GM19025 (cell line): ENCODE data around the gene SLC45A1.

Experiments
- ATAC-seq: cut with Tn5 transposase; IDR thresholded peaks from one replicate; pipeline ENCODE4 v1.9.1; 2021; ENCODE audit warnings: mild to moderate bottlenecking, low read depth, moderate library complexity; ENCODE audit not compliant: unreplicated experiment

SLC45A1 gene

DNA sequence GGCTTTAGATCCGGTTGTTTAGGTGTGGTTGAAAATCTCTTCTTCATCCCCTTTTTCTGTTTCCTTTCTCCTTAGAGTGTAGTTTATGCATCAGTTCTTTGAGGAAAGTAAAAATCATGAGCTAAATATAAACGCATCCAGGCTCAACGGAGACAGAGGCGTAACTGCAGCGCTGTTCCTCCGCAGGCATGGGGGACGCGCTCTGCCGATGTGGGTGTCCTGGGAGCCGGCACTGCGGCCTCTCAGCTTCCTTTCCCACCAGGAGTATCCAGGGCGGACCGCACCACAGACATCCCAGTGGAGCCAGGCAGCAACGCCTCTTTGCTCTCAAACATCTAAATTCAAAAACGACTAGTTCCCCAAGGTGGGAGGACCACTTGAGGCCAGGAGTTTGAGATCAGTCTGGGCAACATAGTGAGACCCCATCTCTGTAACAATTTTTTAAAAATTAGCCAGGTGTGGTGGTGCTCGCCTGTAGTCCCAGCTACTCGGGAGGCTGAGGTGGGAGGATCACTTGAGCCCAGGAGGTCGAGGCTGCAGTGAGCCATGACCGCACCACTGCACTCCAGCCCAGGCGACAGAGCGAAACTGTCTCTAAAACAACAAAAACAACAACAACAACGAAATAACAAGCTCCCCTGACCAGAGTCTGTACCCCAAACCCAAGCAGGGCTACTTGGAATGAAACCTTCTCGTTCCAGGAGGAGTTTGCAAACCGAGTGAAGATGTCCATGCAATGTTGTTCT, 16.4 kb downstream of the SLC45A1 start:
- no peak for ATAC-seq

DNA sequence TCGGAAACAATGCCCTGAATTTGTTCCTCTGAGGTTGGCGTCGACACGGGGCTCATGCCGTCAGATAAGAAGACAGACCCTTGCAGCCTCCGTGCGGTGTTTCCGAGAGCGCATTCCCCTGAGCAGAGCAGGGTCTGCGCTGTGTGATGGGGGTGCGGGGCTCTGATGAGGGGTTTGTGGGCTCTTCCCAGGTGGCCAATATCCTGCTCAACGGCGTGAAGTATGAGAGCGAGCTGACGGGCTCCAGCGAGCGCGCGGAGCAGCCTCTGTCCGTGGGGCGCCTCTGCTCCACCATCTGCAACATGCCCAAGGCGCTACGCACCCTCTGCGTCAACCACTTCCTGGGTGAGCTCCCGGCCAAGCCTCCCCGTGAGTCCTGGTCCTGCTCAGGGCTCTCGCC, 17.3 kb downstream of the SLC45A1 start:
- no peak for ATAC-seq

DNA sequence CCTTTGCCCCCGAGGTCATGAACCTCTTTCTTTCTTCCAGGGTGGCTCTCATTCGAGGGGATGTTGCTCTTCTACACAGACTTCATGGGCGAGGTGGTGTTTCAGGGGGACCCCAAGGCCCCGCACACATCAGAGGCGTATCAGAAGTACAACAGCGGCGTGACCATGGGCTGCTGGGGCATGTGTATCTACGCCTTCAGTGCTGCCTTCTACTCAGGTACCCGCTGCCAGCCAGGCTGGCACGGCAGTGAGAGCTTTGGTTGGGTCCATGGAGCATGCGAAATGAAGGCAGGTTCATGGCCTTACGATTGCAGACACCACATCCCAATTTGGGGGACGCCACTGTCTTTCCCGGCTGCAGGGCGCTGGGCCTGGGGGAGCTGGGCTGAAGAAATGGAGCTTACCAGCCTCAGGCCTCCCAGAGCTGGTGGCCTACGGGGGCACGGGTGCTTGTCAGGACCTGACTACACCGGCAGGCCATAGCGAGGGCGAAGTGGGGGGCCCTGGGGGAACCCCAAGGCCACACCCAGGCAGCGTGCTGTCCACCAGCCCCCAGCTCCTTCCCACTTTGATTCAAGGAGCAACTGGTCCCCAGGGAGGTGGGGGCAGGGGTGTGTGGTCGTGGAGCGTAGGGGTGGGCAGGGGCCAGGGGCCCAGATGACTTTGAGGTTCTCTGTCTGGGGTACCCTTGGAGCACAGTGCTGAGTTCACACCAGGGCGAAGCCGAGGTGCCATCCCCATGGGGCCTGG, 20.0 kb downstream of the SLC45A1 start:
- ATAC-seq = no peak

DNA sequence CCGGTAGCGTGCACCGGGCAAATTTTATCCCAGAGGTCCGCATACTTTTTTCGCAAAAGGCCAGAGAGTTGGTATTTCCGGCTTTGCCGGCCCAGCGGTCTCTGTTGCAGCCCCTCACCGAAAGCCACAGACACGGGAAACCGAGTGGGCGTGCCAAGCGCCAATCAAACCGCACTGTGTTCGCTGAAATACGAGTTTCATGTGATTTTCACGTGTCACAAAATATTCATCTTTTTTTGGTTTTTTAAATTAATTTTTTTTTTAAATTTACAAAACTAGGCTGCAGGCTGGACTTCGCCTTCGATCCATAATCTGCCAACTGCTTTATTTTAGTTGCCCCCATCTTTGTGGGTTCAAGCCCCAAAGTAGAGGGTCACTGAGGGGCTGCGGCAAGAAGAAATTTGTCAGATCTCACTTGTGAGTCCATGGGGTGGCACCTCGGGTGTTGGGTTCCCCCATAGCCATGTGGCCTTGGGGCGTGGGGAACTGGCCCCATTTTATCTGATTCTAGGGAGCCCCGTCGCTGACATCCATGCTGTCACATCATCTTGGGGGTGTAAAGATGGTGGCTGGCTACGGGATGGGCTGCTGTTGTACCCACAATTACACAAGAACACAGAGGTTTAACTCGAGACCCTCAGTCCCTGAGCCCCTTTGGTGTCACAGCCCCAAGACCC, 20.8 kb downstream of the SLC45A1 start:
- ATAC-seq = no peak

DNA sequence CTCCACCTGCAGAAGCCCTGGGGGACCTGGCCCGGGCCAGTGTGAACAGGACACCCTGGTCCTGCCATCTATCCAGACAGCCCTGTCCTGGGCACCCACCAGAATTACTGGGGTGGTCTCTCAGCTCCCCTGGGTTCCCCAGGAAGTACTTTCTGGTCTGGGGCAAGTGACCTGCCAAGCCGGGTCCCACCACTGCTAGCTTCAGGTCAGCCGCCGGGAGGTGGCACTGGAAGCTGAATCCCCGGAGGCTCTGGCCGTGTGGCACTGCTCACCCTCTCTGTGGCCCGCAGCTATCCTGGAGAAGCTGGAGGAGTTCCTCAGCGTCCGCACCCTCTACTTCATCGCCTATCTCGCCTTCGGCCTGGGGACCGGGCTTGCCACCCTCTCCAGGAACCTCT, 21.3 kb downstream of the SLC45A1 start:
- ATAC-seq = no peak

DNA sequence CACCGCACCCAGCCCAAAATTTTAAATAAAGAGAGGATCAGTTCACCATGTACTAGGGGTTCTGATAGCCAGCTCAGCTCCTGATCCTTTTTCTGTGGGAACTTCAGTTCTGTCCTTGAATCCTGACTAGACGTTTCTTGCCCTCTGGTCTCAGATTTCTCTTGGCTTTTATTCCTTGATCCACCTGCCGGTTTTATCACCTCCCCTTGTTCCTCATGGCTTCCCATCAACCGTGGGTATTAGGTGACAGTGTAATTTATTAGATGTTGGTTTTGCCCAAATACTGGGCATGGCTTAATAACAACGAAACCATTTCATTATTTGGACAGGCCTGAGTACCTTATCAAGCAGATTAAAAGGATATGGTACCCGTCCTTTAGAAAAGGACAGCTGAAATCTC, 22.5 kb downstream of the SLC45A1 start:
- no peak for ATAC-seq

DNA sequence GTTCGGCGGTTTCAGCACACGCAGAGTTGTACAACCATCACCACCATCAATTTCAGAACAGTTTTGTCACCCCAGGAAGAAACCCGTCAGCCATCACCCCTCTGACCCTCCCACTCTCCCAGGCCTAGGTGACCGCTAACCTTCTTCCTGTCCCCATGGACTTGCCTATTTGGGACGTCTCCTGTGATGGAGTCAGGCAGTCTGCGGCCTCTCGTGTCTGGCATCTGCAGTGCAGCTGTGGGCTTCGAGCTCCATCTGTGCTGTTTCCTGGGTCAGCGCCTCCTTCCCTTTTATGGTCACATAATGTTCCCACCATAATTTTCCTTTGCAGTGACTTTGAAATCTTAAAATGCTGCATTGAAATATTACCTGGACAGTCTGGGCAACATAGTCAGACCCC, 24.4 kb downstream of the SLC45A1 start:
- no peak for ATAC-seq

DNA sequence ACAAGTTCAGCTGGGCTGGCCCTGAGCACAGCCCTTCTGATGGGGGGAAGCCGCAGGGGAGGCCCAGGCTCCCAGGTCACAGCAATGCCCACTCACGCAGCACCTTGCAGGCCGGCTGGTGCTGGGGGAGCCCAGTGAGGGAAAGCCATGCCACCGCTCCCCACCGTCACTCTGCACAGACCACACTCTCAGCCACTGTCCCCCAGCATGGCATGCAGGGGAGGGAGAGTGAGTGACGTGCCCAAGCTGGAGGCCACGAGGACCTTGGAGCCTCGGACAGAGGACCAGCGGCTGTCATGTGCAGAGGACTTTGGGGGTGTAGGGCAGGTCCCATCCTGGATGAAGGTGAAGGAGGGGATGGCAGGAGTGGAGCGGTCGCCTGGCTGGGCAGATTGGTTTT, 25.1 kb downstream of the SLC45A1 start:
- ATAC-seq = no peak

DNA sequence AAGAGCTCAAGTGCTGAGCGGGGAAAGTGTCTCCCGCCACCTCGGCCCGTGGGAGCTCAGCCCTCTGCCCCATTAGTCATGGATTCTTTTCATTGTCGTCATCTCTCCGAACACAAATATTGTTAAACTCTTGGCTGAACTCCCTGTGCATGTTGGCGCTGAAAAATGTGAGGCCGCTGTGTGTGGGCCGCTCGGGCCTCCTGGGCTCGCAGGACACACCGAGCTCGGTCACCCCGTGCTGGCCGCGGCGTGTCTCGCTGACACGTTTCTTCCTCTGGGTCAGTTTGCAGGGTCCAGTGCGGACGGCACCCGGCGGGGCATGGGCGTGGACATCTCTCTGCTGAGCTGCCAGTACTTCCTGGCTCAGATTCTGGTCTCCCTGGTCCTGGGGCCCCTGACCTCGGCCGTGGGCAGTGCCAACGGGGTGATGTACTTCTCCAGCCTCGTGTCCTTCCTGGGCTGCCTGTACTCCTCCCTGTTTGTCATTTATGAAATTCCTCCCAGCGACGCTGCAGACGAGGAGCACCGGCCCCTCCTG, 25.6 kb downstream of the SLC45A1 start:
- no peak for ATAC-seq

DNA sequence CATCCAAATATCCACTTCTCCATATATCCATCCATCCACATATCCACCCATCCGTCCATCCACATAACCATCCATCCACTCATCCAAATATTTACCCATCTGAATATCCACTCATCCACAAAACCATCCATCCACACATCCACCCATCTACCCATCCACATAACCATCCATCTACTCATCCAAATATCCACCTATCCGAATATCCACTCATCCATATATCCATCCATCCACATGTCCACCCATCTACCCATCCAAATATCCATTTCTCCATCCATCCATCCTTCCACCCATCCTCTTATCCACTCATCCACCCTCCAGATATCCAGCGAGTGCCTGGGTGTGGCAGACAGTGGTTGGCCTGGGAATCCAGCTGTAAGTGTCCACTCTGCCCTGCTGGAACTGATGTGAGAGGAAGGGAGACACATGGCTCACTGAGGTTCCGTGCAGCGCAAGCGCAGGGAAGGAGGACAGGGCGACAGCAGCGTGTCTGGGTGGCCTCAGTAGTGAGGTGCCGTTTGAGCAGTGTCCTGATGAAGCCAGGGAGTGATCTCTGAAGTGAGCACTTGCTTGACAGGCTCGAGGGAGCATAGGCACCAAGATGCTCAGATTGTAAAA, 27.1 kb downstream of the SLC45A1 start:
- ATAC-seq = no peak

DNA sequence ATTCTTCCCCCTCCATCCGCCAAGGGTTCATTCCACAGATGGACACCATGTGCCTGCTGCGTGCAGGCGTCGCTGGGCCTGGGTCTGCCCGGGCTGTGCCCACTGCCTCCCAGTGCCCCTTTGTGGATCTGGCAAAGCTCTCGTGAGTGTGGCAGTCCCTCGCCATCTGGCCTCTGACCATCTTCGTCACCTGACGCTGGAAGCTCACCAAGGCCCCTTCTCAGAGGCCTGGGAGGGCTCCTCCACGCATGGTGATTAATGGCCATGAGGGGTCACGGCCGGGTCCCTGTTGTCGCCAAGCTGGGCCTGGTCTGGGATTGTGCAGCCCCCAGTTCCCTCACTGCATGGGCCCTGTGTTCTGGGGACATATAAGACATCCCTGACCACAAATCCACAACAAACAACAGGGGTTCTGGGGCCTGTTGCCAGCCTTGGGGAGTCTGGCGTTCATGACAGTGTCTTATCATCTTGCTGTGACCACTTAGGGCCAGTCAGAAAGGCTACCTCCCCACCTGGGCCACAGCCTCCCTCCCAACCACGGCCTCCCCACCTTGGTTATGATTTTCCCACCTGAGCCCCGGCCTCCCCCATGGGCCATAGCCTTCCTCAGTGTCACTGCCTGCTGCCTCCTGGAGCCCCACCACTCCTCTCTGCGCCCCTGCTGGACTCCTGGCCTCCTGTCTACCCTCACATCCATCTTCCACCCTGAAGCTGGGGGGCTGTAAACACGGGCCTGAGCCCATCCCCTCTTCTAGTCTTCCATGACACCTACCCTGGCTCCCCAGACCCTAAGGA, 27.9 kb downstream of the SLC45A1 start:
- ATAC-seq = no peak

DNA sequence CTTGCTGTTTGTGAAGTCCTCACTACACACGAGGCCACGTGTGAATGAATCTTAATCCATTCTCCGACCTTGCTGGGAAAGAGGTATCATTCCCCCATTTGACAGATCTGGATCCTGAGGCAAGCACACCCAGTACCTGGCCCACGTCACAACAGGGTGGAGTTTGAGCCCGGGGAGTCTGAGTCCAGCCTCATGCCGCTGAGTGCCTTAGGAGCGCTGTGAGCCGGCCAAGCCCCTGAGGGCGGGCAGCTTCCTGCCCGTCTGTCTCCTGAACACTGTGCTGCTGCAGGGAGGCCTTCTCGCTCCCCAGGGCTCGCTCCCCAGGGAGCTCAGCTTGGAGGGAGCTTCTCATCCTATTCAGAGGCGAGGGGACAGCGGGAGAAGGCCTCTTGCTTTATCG, 29.7 kb downstream of the SLC45A1 start:
- no peak for ATAC-seq

DNA sequence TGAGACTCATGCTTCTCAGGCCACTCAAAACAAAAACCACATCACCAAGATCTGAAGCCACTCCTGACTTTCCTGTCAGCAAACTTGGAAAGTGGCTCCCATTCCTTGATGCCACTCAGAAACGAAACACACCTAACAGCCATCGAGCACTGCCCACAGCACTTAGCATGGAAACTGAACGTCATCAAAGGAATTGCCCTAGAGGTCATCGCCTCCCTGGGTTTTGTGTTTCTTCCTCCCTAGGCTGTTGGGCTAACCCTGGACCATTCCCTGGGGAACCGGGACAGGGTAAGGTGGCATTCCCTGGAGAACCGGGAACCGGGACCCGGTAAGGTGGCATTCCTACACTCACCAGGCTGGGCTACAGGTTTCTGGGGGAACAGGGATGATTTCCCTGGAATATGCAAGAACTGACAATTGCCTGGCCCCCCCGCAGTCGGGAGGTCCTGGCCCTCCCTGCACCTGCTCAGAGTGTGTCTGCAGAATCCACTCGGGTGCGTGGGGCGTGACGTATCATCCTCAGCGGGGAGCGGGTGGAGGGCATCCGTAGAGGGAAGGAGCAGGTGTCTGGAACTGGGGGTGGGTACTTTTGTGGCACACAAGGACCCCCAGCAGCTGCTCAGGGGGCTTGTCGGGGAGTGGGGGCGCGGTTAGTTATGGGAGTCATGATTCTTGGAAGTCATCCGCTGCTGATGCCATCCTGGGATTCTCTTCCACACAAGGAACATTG, 30.3 kb downstream of the SLC45A1 start:
- ATAC-seq = no peak

DNA sequence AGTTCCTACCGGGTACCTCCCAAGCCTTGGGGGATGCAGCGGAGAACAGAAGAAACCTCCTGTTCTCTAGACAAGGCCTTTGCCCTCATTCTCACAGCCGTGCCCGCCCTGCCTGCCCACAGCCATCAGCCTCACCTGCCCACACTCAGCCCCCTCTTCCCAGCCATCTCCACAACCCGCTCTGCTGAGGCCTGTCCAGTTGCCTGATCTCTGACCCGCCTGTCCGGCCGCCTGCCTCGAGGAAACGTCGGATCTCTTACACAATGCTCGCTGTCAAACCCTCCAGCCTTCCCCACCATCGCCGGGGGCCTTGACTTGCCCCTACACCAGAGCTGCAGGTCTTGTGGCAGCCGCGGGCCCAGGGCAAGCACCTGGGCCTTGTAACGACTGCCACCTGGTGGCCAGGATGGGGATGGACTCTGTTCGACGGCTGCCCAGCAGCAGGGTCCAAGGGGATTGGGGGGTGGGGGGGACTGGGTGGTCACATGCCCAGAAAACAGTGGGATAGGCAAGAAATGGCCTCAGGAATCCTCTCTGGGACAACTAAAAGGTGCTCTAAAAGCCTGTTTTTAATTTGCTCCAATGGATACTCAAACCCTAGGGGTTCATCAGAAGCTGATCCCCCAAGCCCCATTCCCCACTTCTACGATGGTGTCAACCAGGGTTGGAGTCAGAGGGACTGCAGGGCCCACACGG, 31.0 kb downstream of the SLC45A1 start:
- no peak for ATAC-seq

DNA sequence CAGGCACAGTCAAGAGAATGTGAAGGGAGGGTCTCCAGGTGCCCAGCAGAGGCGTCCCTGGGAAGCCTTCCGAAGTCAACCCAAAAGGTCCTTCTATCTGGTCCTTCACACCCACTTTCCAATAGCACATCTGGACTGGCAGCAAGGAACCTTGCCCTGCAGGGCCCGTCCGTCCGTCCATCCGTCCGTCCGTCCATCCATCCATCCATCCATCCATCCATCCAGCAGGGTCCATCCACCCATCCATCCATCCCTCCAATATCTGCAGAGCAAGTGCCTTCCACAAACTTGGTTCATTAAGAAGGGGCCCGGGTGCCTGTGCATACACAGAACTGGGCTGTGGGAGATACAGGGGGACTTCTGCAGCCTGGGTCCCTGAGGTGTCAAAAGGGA, 31.6 kb downstream of the SLC45A1 start:
- no peak for ATAC-seq

DNA sequence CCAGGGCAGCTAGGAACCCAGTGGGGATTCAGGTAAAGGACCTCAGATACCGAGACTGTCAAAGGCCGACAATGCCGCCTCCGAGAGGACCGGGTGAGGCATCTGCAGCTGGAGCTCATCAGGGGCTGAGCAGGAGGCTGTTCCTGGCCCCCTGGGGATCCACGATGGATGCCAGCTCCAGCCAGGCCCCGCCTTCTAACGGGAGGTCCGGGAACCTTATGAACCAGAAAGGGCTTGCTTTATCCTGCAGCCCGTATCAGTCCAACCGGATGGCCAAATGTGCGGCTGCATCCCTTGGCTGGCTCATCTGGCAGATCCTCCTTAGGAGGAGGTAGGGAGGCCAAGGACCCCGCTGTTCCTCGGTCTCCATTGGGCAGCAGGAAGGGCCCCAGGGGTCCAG, 32.0 kb downstream of the SLC45A1 start:
- ATAC-seq = no peak

DNA sequence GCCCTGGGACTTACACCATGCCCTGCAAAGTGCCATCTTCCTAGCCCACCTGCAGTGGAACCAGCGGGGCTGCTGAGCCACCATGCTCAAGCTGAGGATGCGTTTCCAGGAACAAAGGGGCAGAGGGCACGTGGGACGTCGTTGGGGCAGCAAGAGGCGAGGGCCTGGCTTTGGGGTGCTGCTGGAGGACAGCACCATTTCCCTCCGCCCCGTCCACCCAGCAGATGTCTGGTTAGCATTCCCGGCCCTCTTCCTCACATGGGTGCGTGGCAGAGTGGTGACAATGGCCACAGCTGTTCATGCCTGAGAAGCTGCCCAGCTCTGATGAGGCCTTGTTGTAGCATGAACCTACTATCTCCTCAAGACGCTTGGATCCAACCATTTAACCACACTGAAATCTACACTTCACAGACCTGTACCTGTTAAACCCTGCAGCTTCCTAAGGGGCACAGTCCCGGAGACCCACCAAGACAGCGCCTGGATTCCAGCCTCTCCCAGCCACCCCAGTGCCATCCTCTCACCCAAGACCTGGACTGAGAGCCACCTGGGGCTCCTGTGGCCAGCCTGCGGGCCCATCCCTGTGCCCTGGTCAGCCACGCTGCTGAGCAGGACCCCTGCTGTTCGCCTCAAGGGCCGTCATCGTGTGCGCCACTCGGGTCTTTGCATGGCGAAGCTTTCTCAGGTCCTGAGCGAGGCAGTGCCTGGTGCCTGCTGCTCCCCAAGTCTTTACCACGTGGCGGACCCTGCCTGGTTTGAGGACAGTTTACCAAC, 33.2 kb downstream of the SLC45A1 start:
- no peak for ATAC-seq
